NB4 (cell line): ENCODE results near the gene MINDY4.

Experiments
- DNase-seq: peaks from one replicate; pipeline ENCODE4 v3.0.0; 2010; ENCODE audit warnings: low read depth
- H3K4me3 ChIP-seq: one replicate; pipeline ENCODE4 v1.5.1; 2011; ENCODE audit warnings: mild to moderate bottlenecking, low read depth, low read length, moderate library complexity
- MYC ChIP-seq: IDR thresholded peaks from 2 replicates; pipeline ENCODE4 v1.6.1; 2011; ENCODE audit warnings: low read depth, low read length
- POLR2A ChIP-seq: IDR thresholded peaks from 2 replicates; pipeline ENCODE4 v1.6.1; 2011; ENCODE audit warnings: mild to moderate bottlenecking; ENCODE audit not compliant: insufficient read length; ENCODE audit errors: extremely low read depth
- TF ChIP-seq, protein P1 (sequence below): IDR thresholded peaks from one replicate; pipeline ENCODE4 v1.5.1; 2012; ENCODE audit warnings: low read depth, low read length
- TF ChIP-seq, protein P2 (sequence below): IDR thresholded peaks from 2 replicates; pipeline ENCODE4 v1.6.1; 2011; ENCODE audit warnings: low read depth, low read length

The MINDY4 gene

DNA sequence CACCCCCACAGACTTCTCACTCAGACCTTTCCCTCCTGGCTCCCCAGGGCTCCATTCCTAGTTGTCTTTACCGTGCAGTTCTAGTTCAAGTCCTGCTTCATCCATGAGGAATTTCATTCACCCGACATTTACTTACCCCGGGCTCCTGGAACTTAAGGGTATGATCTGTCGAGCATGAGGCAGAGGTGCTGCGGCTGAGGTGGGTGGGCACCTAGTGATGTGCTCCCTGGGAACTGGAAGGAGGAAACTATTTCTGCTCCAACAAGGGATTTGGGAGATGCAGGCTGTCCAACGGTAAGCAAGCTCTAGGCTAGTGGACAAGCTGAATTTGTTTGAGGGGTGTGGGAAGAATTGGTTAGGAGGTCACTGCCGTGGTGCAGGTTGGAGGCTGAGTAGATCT, 110.2 kb downstream of the MINDY4 start:
- no peak for DNase-seq
- TF ChIP-seq, protein P1, sequence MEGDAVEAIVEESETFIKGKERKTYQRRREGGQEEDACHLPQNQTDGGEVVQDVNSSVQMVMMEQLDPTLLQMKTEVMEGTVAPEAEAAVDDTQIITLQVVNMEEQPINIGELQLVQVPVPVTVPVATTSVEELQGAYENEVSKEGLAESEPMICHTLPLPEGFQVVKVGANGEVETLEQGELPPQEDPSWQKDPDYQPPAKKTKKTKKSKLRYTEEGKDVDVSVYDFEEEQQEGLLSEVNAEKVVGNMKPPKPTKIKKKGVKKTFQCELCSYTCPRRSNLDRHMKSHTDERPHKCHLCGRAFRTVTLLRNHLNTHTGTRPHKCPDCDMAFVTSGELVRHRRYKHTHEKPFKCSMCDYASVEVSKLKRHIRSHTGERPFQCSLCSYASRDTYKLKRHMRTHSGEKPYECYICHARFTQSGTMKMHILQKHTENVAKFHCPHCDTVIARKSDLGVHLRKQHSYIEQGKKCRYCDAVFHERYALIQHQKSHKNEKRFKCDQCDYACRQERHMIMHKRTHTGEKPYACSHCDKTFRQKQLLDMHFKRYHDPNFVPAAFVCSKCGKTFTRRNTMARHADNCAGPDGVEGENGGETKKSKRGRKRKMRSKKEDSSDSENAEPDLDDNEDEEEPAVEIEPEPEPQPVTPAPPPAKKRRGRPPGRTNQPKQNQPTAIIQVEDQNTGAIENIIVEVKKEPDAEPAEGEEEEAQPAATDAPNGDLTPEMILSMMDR: no peak
- TF ChIP-seq, protein P2, sequence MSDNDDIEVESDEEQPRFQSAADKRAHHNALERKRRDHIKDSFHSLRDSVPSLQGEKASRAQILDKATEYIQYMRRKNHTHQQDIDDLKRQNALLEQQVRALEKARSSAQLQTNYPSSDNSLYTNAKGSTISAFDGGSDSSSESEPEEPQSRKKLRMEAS: no peak
- no peak for TF ChIP-seq POLR2A
- TF ChIP-seq MYC: no peak
- H3K4me3 ChIP-seq: no peak overlapping the region

DNA sequence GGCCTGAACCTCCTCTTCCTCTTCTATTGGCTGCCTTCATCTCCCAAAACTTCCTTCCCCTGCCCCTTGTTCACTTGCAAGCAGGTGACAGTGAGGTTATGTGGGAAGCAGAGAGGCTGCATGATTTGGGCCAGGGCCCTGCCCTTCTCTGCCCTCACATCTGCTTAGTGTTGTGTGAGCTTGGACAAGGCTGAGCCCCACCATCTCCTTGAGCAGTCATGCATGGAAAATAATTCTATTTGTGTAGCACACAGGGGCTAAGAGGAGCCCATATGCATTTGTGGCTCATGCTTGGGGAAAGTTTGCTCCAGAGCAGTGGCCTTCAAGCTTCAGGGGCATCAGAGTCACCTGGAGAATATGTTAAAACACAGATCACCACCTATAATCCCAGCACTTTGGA, 113.7 kb downstream of the MINDY4 start:
- H3K4me3 ChIP-seq: no peak overlapping the region
- DNase-seq: no peak
- TF ChIP-seq, protein P1: no peak
- TF ChIP-seq POLR2A: no peak
- no peak for TF ChIP-seq MYC
- TF ChIP-seq, protein P2: no peak

DNA sequence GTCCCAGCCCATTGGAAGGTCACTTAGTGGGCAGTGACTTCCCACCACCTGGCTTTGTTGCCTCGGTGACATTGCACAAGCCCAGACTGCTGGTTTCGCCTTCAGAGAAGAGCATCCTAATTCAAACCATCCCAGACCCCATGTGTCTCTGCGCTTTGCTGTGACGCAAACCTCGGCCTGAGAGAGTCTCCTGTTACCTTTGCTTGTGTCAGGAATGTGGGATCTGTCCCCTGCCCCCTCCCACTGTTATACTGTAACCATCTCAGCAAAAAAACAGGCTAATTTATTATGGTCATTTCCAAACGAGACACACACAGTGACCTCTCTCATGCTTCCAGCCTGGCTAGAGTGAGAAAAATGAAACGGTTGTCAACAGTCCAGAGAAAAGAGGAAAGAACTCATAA, 115.4 kb downstream of the MINDY4 start:
- no peak for DNase-seq
- no peak for TF ChIP-seq MYC
- TF ChIP-seq, protein P1: no peak
- TF ChIP-seq POLR2A: no peak

DNA sequence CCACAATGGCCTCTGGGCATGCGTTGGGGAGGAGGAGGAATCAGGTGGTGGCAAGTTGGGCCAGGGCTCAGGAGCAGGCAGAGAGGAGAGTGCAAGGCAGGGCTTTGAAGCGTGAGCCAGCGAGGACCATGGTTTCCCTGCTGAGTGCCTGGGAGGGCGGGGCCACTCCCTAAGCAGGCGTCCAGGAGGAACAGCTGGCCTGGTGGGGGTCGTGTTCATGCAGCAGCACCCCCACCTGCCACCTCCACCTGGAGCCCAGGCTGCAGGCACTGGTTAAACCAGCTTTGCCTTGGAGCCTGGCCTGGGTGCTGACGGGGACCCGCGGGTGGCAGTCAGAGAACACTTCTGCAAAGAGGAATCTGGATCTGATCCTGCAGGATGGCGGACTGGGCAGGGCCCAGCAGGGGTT, 116.3 kb downstream of the MINDY4 start:
- H3K4me3 ChIP-seq: no peak overlapping the region
- TF ChIP-seq MYC: no peak
- TF ChIP-seq, protein P2: no peak
- no peak for TF ChIP-seq POLR2A
- TF ChIP-seq, protein P1: no peak
- no peak for DNase-seq

More for the DNA sequence above, 115.4 kb downstream of the MINDY4 start:
- H3K4me3 ChIP-seq: no peak overlapping the region

DNA sequence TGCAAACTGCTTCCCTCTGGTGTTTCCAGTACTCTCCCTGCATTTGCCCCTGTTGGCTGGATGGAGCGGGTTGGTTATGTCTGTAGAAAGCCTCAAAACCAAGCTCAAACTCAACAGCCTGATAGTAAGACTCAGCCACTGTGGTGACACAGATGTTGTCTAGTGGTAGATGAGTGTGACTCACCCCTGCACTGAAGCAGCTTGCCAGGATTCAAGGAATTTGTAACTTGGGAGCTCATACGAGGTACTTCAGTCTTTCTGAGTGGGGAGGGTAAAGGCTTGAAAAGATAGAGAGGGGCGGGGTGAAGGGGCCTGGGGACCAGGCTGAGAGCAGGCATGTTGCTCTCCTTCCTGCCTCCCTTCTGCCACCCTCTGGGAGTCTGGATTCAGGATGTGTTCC, 117.5 kb downstream of the MINDY4 start:
- H3K4me3 ChIP-seq: no peak overlapping the region
- TF ChIP-seq POLR2A (no peak), MYC (no peak)
- TF ChIP-seq, protein P2: no peak
- TF ChIP-seq, protein P1: no peak
- no peak for DNase-seq

DNA sequence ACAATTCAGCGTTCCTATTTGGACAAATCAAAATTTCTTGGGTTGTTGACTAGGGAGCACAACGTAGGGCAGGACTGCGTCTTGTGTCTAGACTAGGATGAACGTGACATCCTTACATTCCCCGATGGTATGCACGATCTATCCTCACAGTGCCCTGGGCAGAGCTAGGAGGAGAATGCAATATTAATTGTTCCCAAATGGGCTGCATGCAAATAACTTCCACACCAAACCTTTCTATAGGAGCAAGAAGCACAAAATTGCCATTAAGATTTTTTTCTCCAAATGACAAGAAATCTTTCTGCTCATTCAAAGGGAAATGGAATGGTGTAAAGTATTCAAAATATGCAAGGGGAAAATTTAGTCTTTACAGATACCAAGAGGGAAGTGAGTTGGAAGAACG, 119.0 kb downstream of the MINDY4 start:
- DNase-seq: no peak
- H3K4me3 ChIP-seq: no peak overlapping the region
- TF ChIP-seq, protein P1: no peak
- TF ChIP-seq POLR2A (no peak), MYC (no peak)
- TF ChIP-seq, protein P2: no peak
